Purkinje cell (primary cell): ENCODE results near the gene PTPRA. TPM values are rescaled to one million over a fixed set of nuclear protein-coding genes. Genes with fewer than 3 reads are reported as not detected.

Experiments used
- polyA plus RNA-seq: library from polyadenylated mRNA; unstranded; fragments of >200 nt; fragmentation: Nextera tagmentation; gene quantifications from 2 replicates; pipeline ENCODE4 v1.2.1, GENCODE V29; 2014

The PTPRA gene
- 78.7 and 83.9 TPM in 2 replicates for polyA plus RNA-seq

GRCh38 chr20:2873010-2873746 is at the start of gene PTPRA:
Gene PTPRA (plus strand): TSS chr20:2873481. CDS start chr20:2964278, 90,797 bp downstream.

DNA sequence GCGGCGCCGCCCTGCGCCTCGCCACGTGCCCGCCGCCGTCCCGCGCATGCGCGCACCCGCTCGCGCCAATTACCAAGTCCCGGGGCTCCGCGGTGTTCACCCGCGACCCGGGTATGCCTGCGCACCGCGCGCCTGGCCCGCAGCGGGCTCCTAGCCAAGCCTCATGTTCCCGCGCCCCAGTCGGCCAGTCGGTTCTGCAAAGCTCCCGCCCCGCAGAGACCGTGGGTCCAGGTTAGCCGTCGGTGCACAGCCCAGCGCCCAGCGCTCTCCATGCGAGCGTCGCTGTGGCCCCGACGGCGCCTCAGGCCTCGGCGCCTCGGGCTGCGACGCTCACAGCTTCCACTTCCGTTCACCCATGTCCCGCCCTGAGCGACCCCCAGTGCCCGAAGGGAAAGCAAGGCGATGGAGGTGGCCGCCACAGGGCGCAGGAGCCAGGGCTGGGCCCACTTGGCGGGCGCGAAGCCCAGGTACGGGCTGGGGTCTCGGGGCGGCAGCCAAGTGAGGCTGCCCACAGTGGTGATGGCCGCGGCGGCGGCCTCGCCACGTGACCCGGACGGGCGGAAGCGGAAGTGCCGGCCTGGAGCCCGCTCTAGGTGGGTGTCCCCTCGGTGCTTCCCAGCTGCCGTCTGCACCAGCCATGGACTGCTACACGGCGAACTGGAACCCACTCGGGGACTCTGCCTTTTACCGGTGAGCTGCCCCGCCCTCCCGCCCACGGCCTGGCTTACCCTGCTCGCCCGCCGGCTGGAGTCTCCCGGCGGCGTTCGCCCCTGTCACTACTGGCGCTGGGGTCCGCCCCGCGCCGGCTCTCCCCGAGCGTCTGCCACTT is 32.9 kb upstream of the PTPRA start, which contains the start of the genes PCED1A and VPS16:
PCED1A (minus strand) TSS at position 518 of the 829 bp plus-strand sequence. CDS start 743 bp downstream, outside the sequence.
VPS16 (plus strand) TSS at position 608 of the 829 bp plus-strand sequence; CDS start at position 638, 30 bp downstream.

DNA sequence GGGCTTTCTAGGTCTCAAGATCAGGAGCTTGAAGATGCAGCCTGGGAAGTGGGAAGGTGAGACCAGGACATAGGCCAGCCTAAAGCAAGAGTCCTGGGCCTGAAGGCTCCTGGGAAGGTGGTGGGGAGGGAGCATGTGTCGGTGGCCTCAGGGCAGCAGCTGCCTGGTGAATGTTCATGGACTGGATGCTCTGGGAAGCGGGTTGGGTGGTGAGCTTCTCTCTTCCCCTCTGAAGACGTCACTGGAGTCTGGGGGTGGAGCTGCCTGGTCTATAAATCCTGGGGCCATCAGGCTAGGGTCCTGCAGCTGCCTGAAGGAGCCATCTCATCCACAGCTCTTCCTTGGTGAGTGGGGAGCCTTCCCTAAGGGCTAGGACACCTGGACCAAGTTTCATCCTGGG is 170.0 kb downstream of the PTPRA start, which contains the start of gene GNRH2:
GNRH2 (plus strand) TSS at position 301 of the 400 bp plus-strand sequence. CDS start 793 bp downstream, outside the sequence.

DNA sequence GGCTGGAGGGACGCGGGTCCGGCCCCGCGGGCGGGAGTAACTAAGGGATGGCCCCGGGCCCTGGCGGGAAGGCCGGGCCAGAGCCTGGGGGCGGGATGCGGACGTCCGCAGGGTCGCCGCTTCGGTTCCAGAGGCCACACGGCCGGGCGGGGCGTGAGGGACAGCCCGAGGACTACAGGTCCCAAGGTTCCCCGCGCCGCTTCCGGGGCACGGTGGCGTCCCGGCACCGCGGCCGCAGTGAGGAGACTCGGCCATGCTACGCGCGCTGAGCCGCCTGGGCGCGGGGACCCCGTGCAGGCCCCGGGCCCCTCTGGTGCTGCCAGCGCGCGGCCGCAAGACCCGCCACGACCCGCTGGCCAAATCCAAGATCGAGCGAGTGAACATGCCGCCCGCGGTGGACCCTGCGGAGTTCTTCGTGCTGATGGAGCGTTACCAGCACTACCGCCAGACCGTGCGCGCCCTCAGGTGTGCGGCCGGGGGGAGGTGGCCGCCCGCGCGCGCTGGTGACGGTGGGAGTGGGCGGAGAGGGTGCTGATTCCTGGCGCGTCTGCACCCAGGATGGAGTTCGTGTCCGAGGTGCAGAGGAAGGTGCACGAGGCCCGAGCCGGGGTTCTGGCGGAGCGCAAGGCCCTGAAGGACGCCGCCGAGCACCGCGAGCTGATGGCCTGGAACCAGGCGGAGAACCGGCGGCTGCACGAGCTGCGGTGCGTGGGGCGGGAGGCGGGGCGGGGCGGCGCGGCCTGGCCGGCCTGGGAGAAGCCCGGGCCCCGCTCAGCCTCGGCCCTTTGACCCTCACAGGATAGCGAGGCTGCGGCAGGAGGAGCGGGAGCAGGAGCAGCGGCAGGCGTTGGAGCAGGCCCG is 172.8 kb downstream of the PTPRA start, which contains the start of gene MRPS26:
MRPS26 (plus strand) TSS at position 237 of the 861 bp plus-strand sequence; CDS start at position 254, 17 bp downstream.

GRCh38 chr20:3071610-3072529 is 198.6 kb downstream of the PTPRA start, which contains the start of gene OXT:
Gene OXT (plus strand): TSS chr20:3071620. CDS start chr20:3071656, 36 bp downstream.

GRCh38 chr20:3084283-3084985 is 211.2 kb downstream of the PTPRA start, which contains the start of gene AVP:
Gene AVP (minus strand): TSS chr20:3084724. CDS start chr20:3084674, 50 bp downstream.

Other genes starting within 250 kb of the PTPRA start
- gene NOP56, start 220.8 kb upstream of the PTPRA start, polyA plus RNA-seq = 72.1 and 100 TPM in 2 replicates
- gene IDH3B, start 209.3 kb upstream of the PTPRA start, polyA plus RNA-seq = 151 and 166 TPM in 2 replicates
- gene EBF4, start 180.7 kb upstream of the PTPRA start, polyA plus RNA-seq = 0.52 TPM in 1 of 2 replicates, not detected in the other
- not detected in 2 replicates for gene CPXM1, start 72.9 kb upstream of the PTPRA start, polyA plus RNA-seq
- gene C20orf141, start 58.5 kb upstream of the PTPRA start, polyA plus RNA-seq = not detected in 2 replicates
- not detected in 2 replicates for gene TMEM239, start 57.1 kb upstream of the PTPRA start, polyA plus RNA-seq
- gene PCED1A, start 32.8 kb upstream of the PTPRA start, polyA plus RNA-seq = 5.4 and 8.8 TPM in 2 replicates
- 18.5 and 27.7 TPM in 2 replicates for gene VPS16, start 32.7 kb upstream of the PTPRA start, polyA plus RNA-seq
- not detected in 2 replicates for gene GNRH2, start 170.1 kb downstream of the PTPRA start, polyA plus RNA-seq
- gene MRPS26, start 172.6 kb downstream of the PTPRA start, polyA plus RNA-seq = 17.0 and 27.5 TPM in 2 replicates
- gene OXT, start 198.1 kb downstream of the PTPRA start, polyA plus RNA-seq = not detected in 2 replicates
- not detected in 2 replicates for gene AVP, start 211.2 kb downstream of the PTPRA start, polyA plus RNA-seq